Panc1 (cell line): ENCODE data around the gene CRELD2. TPM values are rescaled to one million over a fixed set of nuclear protein-coding genes. Genes with fewer than 3 reads are reported as not detected.

Source experiments
- ATAC-seq: fragments of 200-7000 bp; cut with Tn5 transposase; 2 replicates; pipeline ENCODE4 v1.9.1; 2020; ENCODE audit warnings: mild to moderate bottlenecking, moderate library complexity
- BruUV-seq: library from RNA; stranded (reverse); fragments of 400-500 nt; replicated peaks from 2 replicates; lab custom pipeline; 2021; lab: Mats Ljungman, UMichigan
- CTCF ChIA-PET: fragments of 300-600 bp; sonication (Branson Sonifier 250); formaldehyde crosslinking; loops from one replicate; lab custom pipeline; 2022; ENCODE audit warnings: antibody characterized with exemption; lab: Charles Lee
- POLR2A ChIA-PET: fragments of 300-600 bp; sonication (Branson Sonifier 250); formaldehyde crosslinking; loops from one replicate; lab custom pipeline; 2022; ENCODE audit warnings: antibody characterized with exemption; lab: Charles Lee
- DNase-seq: peaks from one replicate; pipeline ENCODE4 v3.0.0-alpha.2; 2010; ENCODE audit warnings: low read depth, low spot score
- H3K27ac ChIP-seq: 2 replicates; pipeline ENCODE4 v1.5.1; 2011; ENCODE audit warnings: mild to moderate bottlenecking, low read length, inconsistent platforms
- H3K27me3 ChIP-seq: fragments of 200-500 bp; sonication (Bioruptor generic); 2 replicates; pipeline ENCODE4 v1.6.0; 2014; ENCODE audit warnings: low read length, inconsistent platforms; ENCODE audit not compliant: control insufficient read depth, insufficient read depth
- H3K36me3 ChIP-seq: fragments of 200-500 bp; sonication (Bioruptor generic); 2 replicates; pipeline ENCODE4 v1.5.1; 2014; ENCODE audit warnings: inconsistent platforms, mild to moderate bottlenecking, low read length, moderate library complexity; ENCODE audit not compliant: control insufficient read depth, insufficient read depth
- H3K4me1 ChIP-seq: 2 replicates; pipeline ENCODE4 v1.5.1; 2011; ENCODE audit warnings: inconsistent platforms, mild to moderate bottlenecking, low read length, moderate library complexity; ENCODE audit not compliant: control insufficient read depth, insufficient read depth
- H3K4me3 ChIP-seq, 2 experiments: 2 replicates each; pipeline ENCODE4 v1.5.1; 2011 to 2012; ENCODE audit warnings: low read depth in 2 of 2, low read length in 2 of 2, mild to moderate bottlenecking in 2 of 2, inconsistent platforms in 1 of 2, moderate library complexity in 1 of 2
- H3K9me3 ChIP-seq: fragments of 200-500 bp; sonication (Bioruptor generic); 2 replicates; pipeline ENCODE4 v1.5.1; 2014; ENCODE audit warnings: low read depth, mild to moderate bottlenecking, inconsistent platforms, low read length, moderate library complexity; ENCODE audit not compliant: control insufficient read depth, insufficient read depth
- POLR2AphosphoS5 ChIP-seq: IDR thresholded peaks from 2 replicates; pipeline ENCODE4 v1.6.1; 2012; ENCODE audit warnings: mild to moderate bottlenecking, low read depth, low read length, moderate library complexity
- SIN3A ChIP-seq: IDR thresholded peaks from 2 replicates; pipeline ENCODE4 v1.6.1; 2012; ENCODE audit warnings: low read depth, mild to moderate bottlenecking, low read length, moderate library complexity, borderline replicate concordance; ENCODE audit not compliant: insufficient read depth
- TCF7L2 ChIP-seq: IDR thresholded peaks from 2 replicates; pipeline ENCODE4 v1.6.1; 2011; ENCODE audit warnings: mild to moderate bottlenecking, low read depth, low read length, inconsistent platforms
- in situ Hi-C: cut with HindIII; loops from 2 replicates; pipeline ENCODE4 v1.10.0; 2016; ENCODE audit warnings: low sequenced_read_pairs, low pct_unique_long_range_greater_than_20kb
- intact Hi-C: fragments of 100-400 bp; cut with micrococcal nuclease; formaldehyde crosslinking; loops from one replicate; pipeline ENCODE4 v1.10.0; 2022; ENCODE audit not compliant: unreplicated experiment
- total RNA-seq: library from RNA; stranded (reverse); gene quantifications from one replicate; pipeline ENCODE4 v1.2.1, GENCODE V29; 2021; ENCODE audit not compliant: unreplicated experiment
- TF ChIP-seq, protein P1 (sequence below): fragments of 450-650 bp; IDR thresholded peaks from 2 replicates; pipeline ENCODE4 v1.5.1; 2017; ENCODE audit warnings: mild to moderate bottlenecking
- TF ChIP-seq, protein P2 (sequence below), 2 experiments: IDR thresholded peaks; 2 replicates each; pipeline ENCODE4 v1.6.1; 2011 to 2012; ENCODE audit warnings: low read depth in 2 of 2, control low read depth in 1 of 2, low read length in 1 of 2, mild to moderate bottlenecking in 1 of 2, moderate library complexity in 1 of 2; ENCODE audit not compliant: insufficient read depth in 1 of 2

CRELD2 gene
- total RNA-seq, 1 experiment from 2014 or later: 59.7 TPM

GRCh38 chr22:49951000-49951677 is 32.7 kb downstream of the CRELD2 start:
- no peak overlapping the region for H3K4me3 ChIP-seq
- no peak for ATAC-seq
- in situ Hi-C loops: no loop called here
- POLR2A ChIA-PET: interaction anchor here (0.5 to 0.6 kb wide), 2 partner anchors 15 to 33 kb away, joined by 3 read pairs; partner anchors contain the start of gene ALG12
- H3K9me3 ChIP-seq: no peaks in the 10 kb centered on the region
- H3K36me3 ChIP-seq: no peaks in the 10 kb centered on the region
- CTCF ChIA-PET: no interaction called here
- no peaks in the 10 kb centered on the region for H3K27me3 ChIP-seq
- peaks cover 69% of the 10 kb centered on the region for H3K4me1 ChIP-seq
- BruUV-seq: no TSS peak
- TF ChIP-seq, protein P1, sequence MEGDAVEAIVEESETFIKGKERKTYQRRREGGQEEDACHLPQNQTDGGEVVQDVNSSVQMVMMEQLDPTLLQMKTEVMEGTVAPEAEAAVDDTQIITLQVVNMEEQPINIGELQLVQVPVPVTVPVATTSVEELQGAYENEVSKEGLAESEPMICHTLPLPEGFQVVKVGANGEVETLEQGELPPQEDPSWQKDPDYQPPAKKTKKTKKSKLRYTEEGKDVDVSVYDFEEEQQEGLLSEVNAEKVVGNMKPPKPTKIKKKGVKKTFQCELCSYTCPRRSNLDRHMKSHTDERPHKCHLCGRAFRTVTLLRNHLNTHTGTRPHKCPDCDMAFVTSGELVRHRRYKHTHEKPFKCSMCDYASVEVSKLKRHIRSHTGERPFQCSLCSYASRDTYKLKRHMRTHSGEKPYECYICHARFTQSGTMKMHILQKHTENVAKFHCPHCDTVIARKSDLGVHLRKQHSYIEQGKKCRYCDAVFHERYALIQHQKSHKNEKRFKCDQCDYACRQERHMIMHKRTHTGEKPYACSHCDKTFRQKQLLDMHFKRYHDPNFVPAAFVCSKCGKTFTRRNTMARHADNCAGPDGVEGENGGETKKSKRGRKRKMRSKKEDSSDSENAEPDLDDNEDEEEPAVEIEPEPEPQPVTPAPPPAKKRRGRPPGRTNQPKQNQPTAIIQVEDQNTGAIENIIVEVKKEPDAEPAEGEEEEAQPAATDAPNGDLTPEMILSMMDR: no peak
- TF ChIP-seq TCF7L2 (no peak), SIN3A (no peak), POLR2AphosphoS5 (no peak)
- TF ChIP-seq, protein P2, sequence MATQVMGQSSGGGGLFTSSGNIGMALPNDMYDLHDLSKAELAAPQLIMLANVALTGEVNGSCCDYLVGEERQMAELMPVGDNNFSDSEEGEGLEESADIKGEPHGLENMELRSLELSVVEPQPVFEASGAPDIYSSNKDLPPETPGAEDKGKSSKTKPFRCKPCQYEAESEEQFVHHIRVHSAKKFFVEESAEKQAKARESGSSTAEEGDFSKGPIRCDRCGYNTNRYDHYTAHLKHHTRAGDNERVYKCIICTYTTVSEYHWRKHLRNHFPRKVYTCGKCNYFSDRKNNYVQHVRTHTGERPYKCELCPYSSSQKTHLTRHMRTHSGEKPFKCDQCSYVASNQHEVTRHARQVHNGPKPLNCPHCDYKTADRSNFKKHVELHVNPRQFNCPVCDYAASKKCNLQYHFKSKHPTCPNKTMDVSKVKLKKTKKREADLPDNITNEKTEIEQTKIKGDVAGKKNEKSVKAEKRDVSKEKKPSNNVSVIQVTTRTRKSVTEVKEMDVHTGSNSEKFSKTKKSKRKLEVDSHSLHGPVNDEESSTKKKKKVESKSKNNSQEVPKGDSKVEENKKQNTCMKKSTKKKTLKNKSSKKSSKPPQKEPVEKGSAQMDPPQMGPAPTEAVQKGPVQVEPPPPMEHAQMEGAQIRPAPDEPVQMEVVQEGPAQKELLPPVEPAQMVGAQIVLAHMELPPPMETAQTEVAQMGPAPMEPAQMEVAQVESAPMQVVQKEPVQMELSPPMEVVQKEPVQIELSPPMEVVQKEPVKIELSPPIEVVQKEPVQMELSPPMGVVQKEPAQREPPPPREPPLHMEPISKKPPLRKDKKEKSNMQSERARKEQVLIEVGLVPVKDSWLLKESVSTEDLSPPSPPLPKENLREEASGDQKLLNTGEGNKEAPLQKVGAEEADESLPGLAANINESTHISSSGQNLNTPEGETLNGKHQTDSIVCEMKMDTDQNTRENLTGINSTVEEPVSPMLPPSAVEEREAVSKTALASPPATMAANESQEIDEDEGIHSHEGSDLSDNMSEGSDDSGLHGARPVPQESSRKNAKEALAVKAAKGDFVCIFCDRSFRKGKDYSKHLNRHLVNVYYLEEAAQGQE (IDR thresholded peaks at IDR 0.05; ENCODE audit: insufficient read depth in 1 of 2, low read depth in 2 of 2, low read length in 1 of 2): no peak
- intact Hi-C loops: no loop called here
- DNase-seq: no peak
- H3K27ac ChIP-seq: peak overlapping the region; percentile 76

DNA sequence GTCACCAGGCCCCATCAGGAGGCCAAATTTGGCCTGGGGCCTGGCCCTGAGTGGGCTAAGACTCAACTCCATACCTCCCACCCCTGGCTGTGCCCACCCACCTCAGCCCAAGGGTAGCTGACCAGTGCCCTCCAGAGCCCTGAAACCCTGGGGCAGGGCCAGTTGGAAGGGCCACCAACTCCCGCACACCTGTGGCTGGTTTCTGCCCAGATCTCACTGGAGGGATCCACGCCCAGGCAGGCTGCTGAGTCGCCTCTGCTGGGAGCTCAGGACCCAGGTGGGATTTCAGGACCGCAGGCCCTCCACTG is 33.2 kb downstream of the CRELD2 start:
- CTCF ChIA-PET: no interaction called here
- ATAC-seq: no peak; the same call in 1 of the 2 replicates
- Histone ChIP-seq H3K9me3 (no peaks in the 10 kb centered on the region), H3K36me3 (no peaks in the 10 kb centered on the region), H3K4me3 (no peak overlapping the region), H3K27ac (peak overlapping the region; percentile 76), H3K27me3 (no peaks in the 10 kb centered on the region), H3K4me1 (peaks cover 66% of the 10 kb centered on the region)
- intact Hi-C loops (no loop called here), in situ Hi-C loops (no loop called here)
- TF ChIP-seq TCF7L2 (no peak), POLR2AphosphoS5 (no peak), SIN3A (no peak)
- TF ChIP-seq, protein P1: no peak
- TF ChIP-seq, protein P2 (IDR thresholded peaks at IDR 0.05; ENCODE audit: insufficient read depth in 1 of 2, low read depth in 2 of 2, low read length in 1 of 2): no peak
- POLR2A ChIA-PET: interaction anchor here (0.5 to 1.0 kb wide), 3 partner anchors 11 to 34 kb away, joined by 3 read pairs; partner anchors contain the start of gene ALG12
- BruUV-seq: no TSS peak
- DNase-seq: no peak
